Activated CD4-positive, alpha-beta T cell treated with anti-CD3 and anti-CD28 coated beads for 36 hours (primary cell): Measurements from ENCODE around the gene DNM3. TPM values are rescaled to one million over a fixed set of nuclear protein-coding genes. Genes with fewer than 3 reads are reported as not detected.

ENCODE experiments used
- ATAC-seq: fragments of 200-7000 bp; cut with Tn5 transposase; one replicate; pipeline ENCODE4 v1.10.0; 2021; ENCODE audit warnings: mild to moderate bottlenecking, moderate library complexity
- CTCF ChIA-PET: fragments of 350-600 bp; sonication (Branson Sonifier 250); formaldehyde crosslinking; loops from one replicate; lab custom pipeline; 2021; ENCODE audit warnings: antibody characterized with exemption; lab: Charles Lee
- POLR2A ChIA-PET: fragments of 350-600 bp; sonication (Branson Sonifier 250); formaldehyde crosslinking; loops from one replicate; lab custom pipeline; 2021; ENCODE audit warnings: antibody characterized with exemption, inconsistent platforms; lab: Charles Lee
- DNase-seq: peaks from one replicate; pipeline ENCODE4 v3.0.0-alpha.2; 2020
- H3K27ac Mint-ChIP-seq: one replicate; pipeline ENCODE4 v1.8.0; 2021; ENCODE audit warnings: mixed read lengths
- H3K27me3 Mint-ChIP-seq: one replicate; pipeline ENCODE4 v1.8.0; 2021; ENCODE audit warnings: mixed read lengths
- H3K36me3 Mint-ChIP-seq: one replicate; pipeline ENCODE4 v1.8.0; 2021; ENCODE audit warnings: low read depth, mixed read lengths
- H3K4me1 Mint-ChIP-seq: one replicate; pipeline ENCODE4 v1.8.0; 2021; ENCODE audit warnings: mixed read lengths
- H3K4me3 Mint-ChIP-seq: one replicate; pipeline ENCODE4 v1.8.0; 2021; ENCODE audit warnings: mild to moderate bottlenecking, moderate library complexity, mixed read lengths
- H3K9me3 Mint-ChIP-seq: one replicate; pipeline ENCODE4 v1.8.0; 2021; ENCODE audit warnings: low read depth, mixed read lengths
- intact Hi-C, 2 experiments: fragments of 100-400 bp; cut with DNase I in 1 of 2; cut with micrococcal nuclease in 1 of 2; formaldehyde crosslinking; loops; one replicate each; pipeline versions ENCODE4 v1.14.2 to v1.15.1; 2022 to 2024; cut with DNase I, micrococcal nuclease
- total RNA-seq, 2 experiments: library from RNA; stranded (reverse); gene quantifications; one replicate each; pipeline ENCODE4 v1.2.3, GENCODE V29; 2021

DNM3 gene
- total RNA-seq, 2 experiments from 2014 or later: 1.1 to 1.4 TPM

DNA sequence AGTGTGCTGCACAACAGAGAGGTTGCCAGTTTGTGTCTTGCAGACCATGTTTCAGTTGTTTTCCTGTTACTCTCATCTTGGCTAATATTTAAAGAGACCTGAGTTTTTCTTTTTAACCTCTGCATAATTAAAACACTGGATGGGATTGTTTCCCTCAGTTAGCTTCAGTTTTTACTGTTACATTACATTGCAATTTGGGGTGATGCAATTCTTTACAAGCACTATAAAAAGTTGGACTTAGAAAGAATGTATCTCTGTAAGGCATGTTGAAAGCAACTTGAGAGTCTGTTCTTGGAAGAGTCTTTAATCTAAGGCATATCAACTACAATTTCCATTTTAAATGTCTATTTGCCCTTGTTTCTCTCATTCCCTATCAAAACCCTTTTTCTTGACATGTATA lies 99.1 kb downstream of the DNM3 start:
- no peaks in the 10 kb centered on the region for H3K36me3 Mint-ChIP-seq
- no peaks in the 10 kb centered on the region for H3K9me3 Mint-ChIP-seq
- no peak for ATAC-seq
- no peak overlapping the region for H3K4me3 Mint-ChIP-seq
- POLR2A ChIA-PET: no interaction called here
- CTCF ChIA-PET: no interaction called here
- no peaks in the 10 kb centered on the region for H3K4me1 Mint-ChIP-seq
- H3K27ac Mint-ChIP-seq: no peak overlapping the region
- intact Hi-C loops: loop anchor here in 1 of 2 experiments (10.0 kb wide), 1 partner anchor 64 kb away; no protein-coding TSS in a partner anchor
- DNase-seq: no peak
- no peaks in the 10 kb centered on the region for H3K27me3 Mint-ChIP-seq

DNA sequence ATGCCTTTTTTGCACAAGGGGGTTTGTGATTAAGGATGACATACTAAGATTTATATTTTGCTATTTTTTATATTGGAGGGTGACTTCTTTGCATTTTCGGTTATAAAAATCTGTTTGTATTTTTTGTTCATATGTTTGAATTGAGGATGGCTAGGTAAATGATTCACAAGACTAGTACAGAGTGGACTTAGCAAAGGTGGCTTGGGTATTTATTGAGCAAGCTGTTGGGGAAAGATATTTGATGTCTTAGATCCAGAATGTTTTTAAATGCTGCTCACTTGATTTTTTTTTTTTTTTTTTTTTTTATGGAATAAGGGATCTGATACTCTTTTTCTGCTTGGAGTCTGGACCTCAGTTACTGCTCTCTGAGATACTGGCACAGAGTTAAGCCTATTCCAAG lies 100.6 kb downstream of the DNM3 start:
- POLR2A ChIA-PET: no interaction called here
- no peaks in the 10 kb centered on the region for H3K36me3 Mint-ChIP-seq
- CTCF ChIA-PET: no interaction called here
- H3K27ac Mint-ChIP-seq: no peak overlapping the region
- no peaks in the 10 kb centered on the region for H3K27me3 Mint-ChIP-seq
- DNase-seq: no peak
- H3K4me3 Mint-ChIP-seq: no peak overlapping the region
- intact Hi-C loops: loop anchor here in 1 of 2 experiments (10.0 kb wide), 1 partner anchor 63 kb away; no protein-coding TSS in a partner anchor
- no peaks in the 10 kb centered on the region for H3K9me3 Mint-ChIP-seq
- no peak for ATAC-seq
- no peaks in the 10 kb centered on the region for H3K4me1 Mint-ChIP-seq

DNA sequence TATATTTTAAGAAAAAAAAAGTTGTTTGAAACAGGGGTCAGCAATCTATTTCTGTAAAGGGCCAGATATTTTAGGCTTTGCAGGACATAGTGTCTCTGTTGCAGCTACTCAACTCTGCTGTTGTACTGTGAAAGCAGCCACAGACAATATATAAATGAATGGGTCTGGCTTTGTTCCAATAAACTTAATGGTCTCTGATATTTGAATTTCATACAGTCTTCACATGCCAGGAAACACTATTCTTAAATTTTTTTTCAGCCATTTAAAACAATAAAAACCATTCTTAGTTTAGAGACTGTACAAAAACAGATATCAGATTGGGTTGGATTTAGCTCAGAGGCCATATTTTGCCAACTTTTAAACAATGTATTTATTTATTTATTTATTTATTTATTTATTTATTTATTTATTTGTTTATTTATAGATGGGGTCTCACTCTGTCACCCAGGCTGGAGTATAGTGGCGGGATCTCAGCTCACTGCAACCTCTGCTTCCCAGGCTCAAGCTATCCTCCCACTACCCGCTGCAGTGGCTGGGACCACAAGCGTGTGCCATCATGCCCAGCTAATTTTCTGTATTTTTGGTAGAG lies 102.8 kb downstream of the DNM3 start:
- no peak for ATAC-seq
- intact Hi-C loops: loop anchor here in 1 of 2 experiments (10.0 kb wide), 1 partner anchor 61 kb away; no protein-coding TSS in a partner anchor
- POLR2A ChIA-PET: no interaction called here

DNA sequence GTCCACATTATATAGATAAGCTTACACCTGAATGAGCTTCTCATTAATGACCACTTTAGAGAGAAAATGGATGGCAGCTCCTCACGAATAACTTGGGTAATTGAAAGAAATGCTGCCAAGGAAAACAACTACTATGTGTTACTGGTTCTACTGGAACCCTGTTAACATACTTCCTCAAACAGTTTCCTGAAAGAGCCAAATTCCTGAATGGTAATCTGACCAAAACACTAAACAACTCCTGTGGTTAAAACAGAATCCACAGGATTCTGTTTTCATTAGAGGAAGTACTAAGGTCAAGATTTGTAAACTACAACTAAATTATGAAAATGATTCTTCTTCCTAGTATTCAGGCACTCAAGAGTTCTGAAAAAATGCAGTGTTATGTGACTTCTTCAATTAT lies 107.2 kb downstream of the DNM3 start:
- POLR2A ChIA-PET: no interaction called here
- no peak overlapping the region for H3K4me3 Mint-ChIP-seq

More for the DNA sequence above, 102.8 kb downstream of the DNM3 start:
- Mint-ChIP-seq H3K27ac (no peak overlapping the region), H3K27me3 (no peaks in the 10 kb centered on the region), H3K9me3 (no peaks in the 10 kb centered on the region), H3K36me3 (no peaks in the 10 kb centered on the region), H3K4me3 (no peak overlapping the region), H3K4me1 (no peaks in the 10 kb centered on the region)
- no peak for DNase-seq
- CTCF ChIA-PET: interaction anchor here (0.9 kb wide), 1 partner anchor 142 kb away, joined by 3 read pairs; no protein-coding TSS in a partner anchor

DNA sequence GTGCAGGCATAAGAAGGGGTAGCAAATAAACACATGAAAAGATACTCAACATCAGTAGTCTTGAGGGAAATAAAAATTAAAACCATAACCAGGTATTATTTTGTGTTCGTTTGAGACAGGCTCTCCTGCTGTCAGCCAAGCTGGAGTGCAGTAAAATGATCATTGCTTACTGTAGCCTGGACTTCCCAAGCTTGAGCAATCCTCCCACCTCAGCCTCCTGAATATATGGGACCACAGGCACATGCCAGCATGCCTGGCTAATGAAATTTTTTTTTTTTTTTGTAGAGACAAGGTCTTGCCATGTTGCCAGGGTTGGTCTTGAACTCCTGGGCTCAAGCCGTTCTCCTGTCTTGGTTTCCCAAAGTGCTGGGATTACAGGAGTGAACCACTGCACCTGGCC lies 108.0 kb downstream of the DNM3 start:
- H3K4me1 Mint-ChIP-seq: no peaks in the 10 kb centered on the region
- H3K9me3 Mint-ChIP-seq: no peaks in the 10 kb centered on the region
- ATAC-seq: no peak
- H3K27ac Mint-ChIP-seq: no peak overlapping the region
- H3K4me3 Mint-ChIP-seq: no peak overlapping the region
- H3K36me3 Mint-ChIP-seq: no peaks in the 10 kb centered on the region
- H3K27me3 Mint-ChIP-seq: peaks cover 2% of the 10 kb centered on the region
- intact Hi-C loops: loop anchor here in 1 of 2 experiments (10.0 kb wide), 1 partner anchor 55 kb away; no protein-coding TSS in a partner anchor
- ChIA-PET POLR2A (no interaction called here), CTCF (no interaction called here)
- DNase-seq: no peak

More for the DNA sequence above, 107.2 kb downstream of the DNM3 start:
- no peak for ATAC-seq
- CTCF ChIA-PET: no interaction called here
- H3K9me3 Mint-ChIP-seq: no peaks in the 10 kb centered on the region
- no peak overlapping the region for H3K27ac Mint-ChIP-seq
- DNase-seq: no peak
- no peaks in the 10 kb centered on the region for H3K36me3 Mint-ChIP-seq
- H3K27me3 Mint-ChIP-seq: no peaks in the 10 kb centered on the region
- no peaks in the 10 kb centered on the region for H3K4me1 Mint-ChIP-seq
- intact Hi-C loops: loop anchor here in 1 of 2 experiments (10.0 kb wide), 1 partner anchor 56 kb away; no protein-coding TSS in a partner anchor

DNA sequence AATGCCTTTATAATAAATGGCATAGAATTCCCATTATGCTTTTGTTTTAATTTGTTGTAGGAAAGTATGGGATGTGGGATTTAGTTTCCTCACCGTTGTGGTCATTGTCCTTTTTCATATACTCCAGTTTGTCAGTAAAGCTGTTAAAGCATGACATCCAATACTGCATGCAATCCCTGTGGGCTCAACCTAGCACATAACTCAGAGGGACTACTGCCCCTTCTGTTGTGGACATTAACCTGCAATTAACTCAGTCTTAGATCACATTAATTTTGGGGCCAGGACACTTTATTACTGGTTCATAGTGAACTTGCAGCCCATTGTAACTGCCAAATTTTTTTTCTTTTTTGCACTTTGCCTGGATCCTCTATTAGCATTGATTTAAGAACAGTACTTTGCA lies 112.5 kb downstream of the DNM3 start:
- intact Hi-C loops: no loop called here
- no peak overlapping the region for H3K4me3 Mint-ChIP-seq
- H3K9me3 Mint-ChIP-seq: no peaks in the 10 kb centered on the region
- H3K4me1 Mint-ChIP-seq: no peaks in the 10 kb centered on the region
- DNase-seq (no peak), ATAC-seq (no peak)
- H3K27me3 Mint-ChIP-seq: peaks cover 2% of the 10 kb centered on the region
- ChIA-PET CTCF (no interaction called here), POLR2A (no interaction called here)
- no peak overlapping the region for H3K27ac Mint-ChIP-seq
- no peaks in the 10 kb centered on the region for H3K36me3 Mint-ChIP-seq

DNA sequence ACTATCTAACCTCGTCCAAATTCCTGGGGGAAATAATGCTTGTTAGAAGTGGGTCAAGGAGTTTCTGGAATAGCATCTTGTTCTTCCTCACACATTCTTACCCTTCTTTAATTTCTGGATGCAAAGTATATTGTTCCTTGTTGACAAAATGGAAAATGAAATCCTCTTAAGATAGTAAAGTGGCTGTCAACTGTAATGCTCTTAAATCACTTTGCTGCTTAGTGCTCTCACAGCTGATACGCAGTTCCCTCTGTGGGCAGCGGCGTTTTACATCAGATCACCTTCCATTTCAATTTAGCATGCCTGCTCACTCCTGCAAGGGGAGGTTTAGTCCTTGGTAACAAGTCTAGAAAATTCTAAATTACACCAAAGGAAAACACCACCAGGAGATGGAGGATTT lies 113.1 kb downstream of the DNM3 start:
- H3K27ac Mint-ChIP-seq: no peak overlapping the region
- no peaks in the 10 kb centered on the region for H3K4me1 Mint-ChIP-seq
- intact Hi-C loops: no loop called here
- ChIA-PET POLR2A (no interaction called here), CTCF (interaction anchor here (1.3 kb wide), 1 partner anchor 31 kb away, joined by 4 read pairs; no protein-coding TSS in a partner anchor)
- DNase-seq (no peak), ATAC-seq (no peak)
- no peaks in the 10 kb centered on the region for H3K9me3 Mint-ChIP-seq
- no peak overlapping the region for H3K4me3 Mint-ChIP-seq
- peaks cover 2% of the 10 kb centered on the region for H3K27me3 Mint-ChIP-seq
- no peaks in the 10 kb centered on the region for H3K36me3 Mint-ChIP-seq

DNA sequence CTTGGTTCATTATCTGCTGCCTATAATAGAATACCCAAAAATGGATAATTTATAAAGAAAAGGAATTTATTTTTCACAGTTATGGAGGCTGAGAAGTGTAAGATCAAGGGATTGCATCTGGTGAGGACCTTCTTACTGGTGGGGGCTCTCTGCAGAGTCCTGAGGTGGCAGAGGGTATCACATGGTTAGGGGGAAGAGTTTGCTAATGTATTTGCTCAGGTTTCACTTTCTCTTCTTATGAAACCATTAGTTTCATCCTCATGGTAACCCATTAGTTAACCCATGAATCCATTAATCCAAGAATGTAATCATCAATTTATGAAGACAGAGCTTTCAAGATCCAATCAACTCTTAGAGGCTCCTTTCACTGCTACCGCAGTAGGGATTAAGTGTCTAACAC lies 120.6 kb downstream of the DNM3 start:
- no peak overlapping the region for H3K27ac Mint-ChIP-seq
- POLR2A ChIA-PET: no interaction called here
- intact Hi-C loops: loop anchor here in 1 of 2 experiments (2.0 kb wide), 1 partner anchor 19 kb away; no protein-coding TSS in a partner anchor
- no peak overlapping the region for H3K4me3 Mint-ChIP-seq
- no peaks in the 10 kb centered on the region for H3K36me3 Mint-ChIP-seq
- CTCF ChIA-PET: no interaction called here
- no peaks in the 10 kb centered on the region for H3K9me3 Mint-ChIP-seq
- no peak for DNase-seq
- ATAC-seq: no peak
- no peaks in the 10 kb centered on the region for H3K27me3 Mint-ChIP-seq
- no peaks in the 10 kb centered on the region for H3K4me1 Mint-ChIP-seq

DNA sequence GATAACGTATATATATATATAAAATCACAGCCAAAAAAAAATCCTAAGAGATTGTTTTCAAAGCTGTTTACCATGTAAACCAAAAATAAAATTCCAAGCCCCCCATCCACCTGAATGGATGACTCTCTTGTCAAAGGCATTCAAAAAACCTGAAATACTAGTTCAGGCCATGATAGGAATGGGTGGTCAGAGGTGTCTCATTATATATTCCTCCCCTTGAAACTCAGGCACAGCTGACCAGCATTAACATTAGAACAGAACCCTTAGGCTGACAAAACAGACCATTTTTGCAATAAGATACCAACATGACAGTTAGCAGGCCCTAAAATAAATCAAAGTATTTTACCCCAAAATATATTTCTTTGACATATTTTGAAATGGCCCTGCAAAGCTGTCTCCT lies 122.5 kb downstream of the DNM3 start:
- Mint-ChIP-seq H3K36me3 (no peaks in the 10 kb centered on the region), H3K27ac (no peak overlapping the region), H3K4me3 (no peak overlapping the region), H3K27me3 (no peaks in the 10 kb centered on the region), H3K4me1 (no peaks in the 10 kb centered on the region), H3K9me3 (no peaks in the 10 kb centered on the region)
- ChIA-PET CTCF (interaction anchor here (1.1 kb wide), 1 partner anchor 163 kb away, joined by 4 read pairs; no protein-coding TSS in a partner anchor), POLR2A (no interaction called here)
- intact Hi-C loops: no loop called here
- DNase-seq: no peak
- no peak for ATAC-seq

DNA sequence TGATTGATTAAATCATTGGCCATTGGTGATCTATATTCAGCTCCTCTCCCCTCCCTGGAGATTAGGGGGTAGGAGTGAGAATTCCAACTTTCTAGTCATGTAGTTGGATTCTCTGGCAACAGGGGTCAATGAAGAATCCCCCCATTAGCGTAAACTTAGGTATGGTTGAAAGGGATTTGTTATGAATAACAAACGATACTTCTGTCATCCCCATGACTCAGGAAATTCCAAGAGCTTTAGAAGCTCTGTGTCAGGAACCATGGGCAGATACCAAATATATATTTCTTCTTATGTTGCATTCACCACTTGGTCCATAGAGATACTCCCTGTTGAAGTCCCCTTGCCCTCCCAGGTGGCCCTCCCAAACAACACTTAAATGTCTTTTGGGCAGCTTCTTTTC lies 124.5 kb downstream of the DNM3 start:
- no peak for ATAC-seq
- Mint-ChIP-seq H3K4me3 (no peak overlapping the region), H3K9me3 (no peaks in the 10 kb centered on the region), H3K27ac (no peak overlapping the region), H3K27me3 (no peaks in the 10 kb centered on the region), H3K4me1 (no peaks in the 10 kb centered on the region), H3K36me3 (no peaks in the 10 kb centered on the region)
- CTCF ChIA-PET: interaction anchor here (0.6 to 1.7 kb wide), 4 partner anchors 13 to 321 kb away, joined by 3 to 6 read pairs (median 3); no protein-coding TSS in a partner anchor
- POLR2A ChIA-PET: no interaction called here
- no peak for DNase-seq
- intact Hi-C loops: no loop called here

DNA sequence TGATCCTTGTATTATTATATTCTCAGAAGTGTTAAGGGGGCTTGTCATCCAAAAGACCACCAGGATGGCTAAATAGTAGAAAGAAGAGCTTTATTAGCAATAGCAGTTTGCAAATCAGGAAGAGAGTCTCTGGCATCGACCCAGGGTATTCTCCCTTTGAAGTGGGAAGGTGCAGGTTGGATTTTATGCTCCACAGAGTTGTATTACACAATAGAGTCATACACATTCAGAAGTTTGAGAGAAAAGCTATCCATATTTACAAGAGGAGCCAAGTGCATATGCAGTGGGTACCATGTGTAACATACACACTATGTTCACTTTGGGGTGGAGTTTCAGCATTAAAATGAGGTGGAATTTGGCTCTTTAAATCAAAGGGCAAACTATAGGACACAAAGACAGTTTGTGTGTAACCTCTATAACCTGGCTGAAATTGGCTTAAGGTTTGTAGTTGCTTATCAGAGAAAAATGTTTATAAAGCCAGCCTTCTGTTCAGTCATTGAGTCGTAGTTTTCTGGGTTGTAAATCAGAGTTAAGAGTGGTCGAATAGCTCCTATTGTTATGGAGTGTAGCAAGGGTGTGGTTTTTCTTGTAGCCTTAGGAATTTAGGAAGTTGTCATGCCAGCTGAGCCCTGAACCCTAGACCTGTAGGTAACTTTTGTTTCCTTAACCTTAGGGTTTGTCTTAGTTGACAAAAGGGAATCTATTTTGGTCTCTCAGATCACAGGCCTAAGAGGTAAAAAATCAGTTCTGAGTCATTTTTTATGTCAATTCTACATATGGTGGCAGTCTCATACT lies 125.3 kb downstream of the DNM3 start:
- no peak overlapping the region for H3K4me3 Mint-ChIP-seq

More for the DNA sequence above, 125.3 kb downstream of the DNM3 start:
- ChIA-PET CTCF (interaction anchor here (0.5 to 1.7 kb wide), 2 partner anchors 19 to 1150 kb away, joined by 3 to 6 read pairs; no protein-coding TSS in a partner anchor), POLR2A (no interaction called here)
- Mint-ChIP-seq H3K27ac (no peak overlapping the region), H3K36me3 (no peaks in the 10 kb centered on the region), H3K27me3 (no peaks in the 10 kb centered on the region), H3K9me3 (no peaks in the 10 kb centered on the region), H3K4me1 (no peaks in the 10 kb centered on the region)
- ATAC-seq (no peak), DNase-seq (no peak)
- intact Hi-C loops: no loop called here
